GM21825 (cell line): ENCODE data around the gene LDHAL6B.

Experiments
- ATAC-seq: cut with Tn5 transposase; IDR thresholded peaks from one replicate; pipeline ENCODE4 v1.9.1; 2021; ENCODE audit warnings: mild to moderate bottlenecking, moderate library complexity; ENCODE audit not compliant: unreplicated experiment

LDHAL6B gene

GRCh38 chr15:59216911-59217310 lies 10.3 kb downstream of the LDHAL6B start:
- no peak for ATAC-seq

- no peak for ATAC-seq
These were observed 11.3 kb downstream of the LDHAL6B start for GRCh38 chr15:59217876-59218498.

GRCh38 chr15:59218710-59219109 lies 12.1 kb downstream of the LDHAL6B start:
- ATAC-seq, result no peak

- no peak for ATAC-seq
These were observed 15.2 kb downstream of the LDHAL6B start for GRCh38 chr15:59221511-59222505.

- no peak for ATAC-seq
These were observed 16.4 kb downstream of the LDHAL6B start for GRCh38 chr15:59222906-59223550.

- ATAC-seq, result no peak
These were observed 17.1 kb downstream of the LDHAL6B start for GRCh38 chr15:59223736-59224135.

- ATAC-seq, result no peak
These were observed 17.8 kb downstream of the LDHAL6B start for GRCh38 chr15:59224474-59224873.

GRCh38 chr15:59227021-59227420 lies 20.4 kb downstream of the LDHAL6B start:
- no peak for ATAC-seq

- no peak for ATAC-seq
These were observed 22.4 kb downstream of the LDHAL6B start for GRCh38 chr15:59229015-59229414.

- ATAC-seq, result no peak
These were observed 22.8 kb downstream of the LDHAL6B start for GRCh38 chr15:59229453-59229852.

GRCh38 chr15:59230531-59231055 lies 23.9 kb downstream of the LDHAL6B start:
- ATAC-seq, result no peak

- ATAC-seq, result no peak
These were observed 25.8 kb downstream of the LDHAL6B start for GRCh38 chr15:59232476-59232875.

- ATAC-seq, result no peak
These were observed 29.8 kb downstream of the LDHAL6B start for GRCh38 chr15:59236394-59236793.

GRCh38 chr15:59237119-59237855 lies 30.6 kb downstream of the LDHAL6B start:
- ATAC-seq, result peak; percentile 56

- peak; percentile 55 for ATAC-seq
These were observed 31.3 kb downstream of the LDHAL6B start for GRCh38 chr15:59237924-59238331.

GRCh38 chr15:59240036-59240435 lies 33.4 kb downstream of the LDHAL6B start:
- ATAC-seq, result no peak

GRCh38 chr15:59242649-59243048 lies 36.0 kb downstream of the LDHAL6B start:
- no peak for ATAC-seq

GRCh38 chr15:59243622-59244021 lies 37.0 kb downstream of the LDHAL6B start:
- ATAC-seq, result no peak

- peak; percentile 78 for ATAC-seq
These were observed 37.7 kb downstream of the LDHAL6B start for GRCh38 chr15:59244337-59244736.

- ATAC-seq, result no peak
These were observed 38.9 kb downstream of the LDHAL6B start for GRCh38 chr15:59245559-59245958.

GRCh38 chr15:59247364-59247763 lies 40.7 kb downstream of the LDHAL6B start:
- no peak for ATAC-seq
